Suppressor macrophage treated with lipopolysaccharide for 1 hour (primary cell): ENCODE measurements around the gene ZNF722.
"Not testable (repeated sequence)": the region's sequence is repeated elsewhere in the genome, so short reads cannot be mapped to it uniquely, and the experiment has no call there.

Source experiments
- DNase-seq, 3 donors: peaks; one replicate each; pipeline ENCODE4 v3.0.0-alpha.2; 2020 to 2022

The ZNF722 gene

GRCh38 chr7:63998549-63998948 lies at the start of gene ZNF722:
TSS of gene ZNF722 (plus strand) at chr7:63998849. CDS start at chr7:63998962, 113 bp downstream.
- no peak for DNase-seq

- no peak for DNase-seq
Measured at GRCh38 chr7:63953181-63953580, 45.5 kb upstream of the ZNF722 start.

- DNase-seq: no peak
Measured at GRCh38 chr7:63968629-63969028, 30.0 kb upstream of the ZNF722 start.

- DNase-seq: not testable (repeated sequence)
Measured at GRCh38 chr7:64015496-64015895, 16.8 kb downstream of the ZNF722 start.

- no peak for DNase-seq
Measured at GRCh38 chr7:64035388-64035787, 36.7 kb downstream of the ZNF722 start.

GRCh38 chr7:64037095-64037494 lies 38.4 kb downstream of the ZNF722 start:
- DNase-seq: no peak

GRCh38 chr7:64045301-64046040 lies 46.8 kb downstream of the ZNF722 start, which contains the start of gene ZNF727:
TSS of gene ZNF727 (plus strand) at chr7:64045434. CDS start at chr7:64045622, 188 bp downstream.
- DNase-seq: peak in 2 of 3 donors; percentile 2 to 18

GRCh38 chr7:64046041-64046389 lies 47.4 kb downstream of the ZNF722 start:
- DNase-seq: no peak
